MM.1S (cell line): Measurements from ENCODE around the gene ZFHX3.
"Not testable (repeated sequence)": the region's sequence is repeated elsewhere in the genome, so short reads cannot be mapped to it uniquely, and the experiment has no call there.

Source experiments
- DNase-seq: peaks from one replicate; pipeline ENCODE4 v3.0.0-alpha.2; 2015
- H2AFZ ChIP-seq: fragments of 300-600 bp; sonication (generic); 2 replicates; pipeline ENCODE4 v1.6.0; 2016; ENCODE audit warnings: antibody characterized with exemption, low read length
- H3F3A ChIP-seq: fragments of 300-600 bp; sonication (generic); 2 replicates; pipeline ENCODE4 v1.6.1; 2016; ENCODE audit warnings: mild to moderate bottlenecking, antibody characterized with exemption, low read length, moderate library complexity, mixed read lengths; ENCODE audit not compliant: insufficient read depth
- H3K27ac ChIP-seq: fragments of 300-600 bp; sonication (generic); 2 replicates; pipeline ENCODE4 v1.5.1; 2016; ENCODE audit warnings: mild to moderate bottlenecking, low read length
- H3K27me3 ChIP-seq: fragments of 300-600 bp; sonication (generic); replicated peaks from 2 replicates; pipeline ENCODE4 v1.6.0; 2016; ENCODE audit warnings: low read length; ENCODE audit not compliant: insufficient read depth
- H3K36me3 ChIP-seq: fragments of 300-600 bp; sonication (generic); replicated peaks from 2 replicates; pipeline ENCODE4 v1.6.1; 2016; ENCODE audit warnings: mild to moderate bottlenecking, low read length, mixed read lengths; ENCODE audit not compliant: insufficient read depth
- H3K4me1 ChIP-seq: fragments of 300-600 bp; sonication (generic); 2 replicates; pipeline ENCODE4 v1.6.1; 2016; ENCODE audit warnings: low read length, mixed read lengths
- H3K4me2 ChIP-seq: fragments of 300-600 bp; sonication (generic); 2 replicates; pipeline ENCODE4 v1.6.0; 2016; ENCODE audit warnings: low read depth, low read length
- H3K4me3 ChIP-seq: fragments of 300-600 bp; sonication (generic); 2 replicates; pipeline ENCODE4 v1.5.1; 2016; ENCODE audit warnings: low read length, mixed read lengths
- H3K79me2 ChIP-seq: fragments of 300-600 bp; sonication (generic); 2 replicates; pipeline ENCODE4 v1.6.1; 2016; ENCODE audit warnings: mixed run types, low read length, mixed read lengths
- H3K9ac ChIP-seq: fragments of 300-600 bp; sonication (generic); 2 replicates; pipeline ENCODE4 v1.6.1; 2016; ENCODE audit warnings: low read length, mixed read lengths
- H3K9me2 ChIP-seq: fragments of 300-600 bp; sonication (generic); replicated peaks from 2 replicates; pipeline ENCODE4 v1.6.1; 2016; ENCODE audit warnings: mild to moderate bottlenecking, low read length, mixed read lengths; ENCODE audit not compliant: insufficient read depth
- H3K9me3 ChIP-seq: fragments of 300-600 bp; sonication (generic); replicated peaks from 2 replicates; pipeline ENCODE4 v1.6.1; 2016; ENCODE audit warnings: mild to moderate bottlenecking, low read length, mixed read lengths; ENCODE audit not compliant: insufficient read depth
- H4K20me1 ChIP-seq: fragments of 300-600 bp; sonication (generic); 2 replicates; pipeline ENCODE4 v1.6.1; 2016; ENCODE audit warnings: mild to moderate bottlenecking, low read length, moderate library complexity, mixed read lengths; ENCODE audit not compliant: insufficient read depth
- EZH2 ChIP-seq: fragments of 300-600 bp; sonication (generic); optimal IDR thresholded peaks from 2 replicates; pipeline ENCODE3; 2017; ENCODE audit warnings: low read depth, mild to moderate bottlenecking, antibody characterized with exemption, low read length, mixed read lengths
- EZH2phosphoT487 ChIP-seq: fragments of 300-600 bp; sonication (generic); IDR thresholded peaks from 2 replicates; pipeline ENCODE4 v1.6.1; 2018; ENCODE audit warnings: antibody characterized with exemption, low read length
- TF ChIP-seq, protein P1 (sequence below): fragments of 300-600 bp; sonication (generic); IDR thresholded peaks from 2 replicates; pipeline ENCODE4 v1.5.1; 2016; ENCODE audit warnings: antibody characterized with exemption, low read length, mixed read lengths

ZFHX3 gene

DNA sequence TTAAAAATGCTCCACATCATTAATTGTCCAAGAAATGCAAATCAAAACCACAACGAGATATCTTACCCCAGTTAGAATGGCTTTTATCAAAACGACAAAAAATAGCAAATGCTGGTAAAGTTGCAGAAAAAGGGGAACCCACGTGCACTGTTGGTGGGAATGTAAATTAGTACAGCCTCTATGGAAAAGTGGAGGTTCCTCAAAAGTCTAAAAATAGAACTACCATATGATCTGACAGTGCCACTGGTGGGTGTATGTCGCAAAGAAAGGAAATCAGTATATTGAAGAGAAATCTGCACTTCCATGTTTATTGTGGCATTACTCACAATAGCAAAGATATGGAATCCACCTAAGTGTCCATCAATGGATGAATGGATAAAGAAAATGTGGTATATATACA is 38.2 kb upstream of the ZFHX3 start:
- no peak for DNase-seq
- H3K79me2 ChIP-seq = no peaks in the 10 kb centered on the region
- H3K4me1 ChIP-seq = no peaks in the 10 kb centered on the region
- no peaks in the 10 kb centered on the region for H3K27me3 ChIP-seq
- H3K9me2 ChIP-seq = no peaks in the 10 kb centered on the region
- H3K4me2 ChIP-seq = no peak overlapping the region
- no peaks in the 10 kb centered on the region for H3K36me3 ChIP-seq
- TF ChIP-seq EZH2 (no peak), EZH2phosphoT487 (no peak)
- TF ChIP-seq, protein P1, sequence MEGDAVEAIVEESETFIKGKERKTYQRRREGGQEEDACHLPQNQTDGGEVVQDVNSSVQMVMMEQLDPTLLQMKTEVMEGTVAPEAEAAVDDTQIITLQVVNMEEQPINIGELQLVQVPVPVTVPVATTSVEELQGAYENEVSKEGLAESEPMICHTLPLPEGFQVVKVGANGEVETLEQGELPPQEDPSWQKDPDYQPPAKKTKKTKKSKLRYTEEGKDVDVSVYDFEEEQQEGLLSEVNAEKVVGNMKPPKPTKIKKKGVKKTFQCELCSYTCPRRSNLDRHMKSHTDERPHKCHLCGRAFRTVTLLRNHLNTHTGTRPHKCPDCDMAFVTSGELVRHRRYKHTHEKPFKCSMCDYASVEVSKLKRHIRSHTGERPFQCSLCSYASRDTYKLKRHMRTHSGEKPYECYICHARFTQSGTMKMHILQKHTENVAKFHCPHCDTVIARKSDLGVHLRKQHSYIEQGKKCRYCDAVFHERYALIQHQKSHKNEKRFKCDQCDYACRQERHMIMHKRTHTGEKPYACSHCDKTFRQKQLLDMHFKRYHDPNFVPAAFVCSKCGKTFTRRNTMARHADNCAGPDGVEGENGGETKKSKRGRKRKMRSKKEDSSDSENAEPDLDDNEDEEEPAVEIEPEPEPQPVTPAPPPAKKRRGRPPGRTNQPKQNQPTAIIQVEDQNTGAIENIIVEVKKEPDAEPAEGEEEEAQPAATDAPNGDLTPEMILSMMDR = no peak
- no peak overlapping the region for H3K27ac ChIP-seq
- no peak overlapping the region for H3K9ac ChIP-seq
- no peaks in the 10 kb centered on the region for H3F3A ChIP-seq
- no peaks in the 10 kb centered on the region for H3K9me3 ChIP-seq
- no peak overlapping the region for H3K4me3 ChIP-seq
- no peaks in the 10 kb centered on the region for H4K20me1 ChIP-seq
- no peak overlapping the region for H2AFZ ChIP-seq

DNA sequence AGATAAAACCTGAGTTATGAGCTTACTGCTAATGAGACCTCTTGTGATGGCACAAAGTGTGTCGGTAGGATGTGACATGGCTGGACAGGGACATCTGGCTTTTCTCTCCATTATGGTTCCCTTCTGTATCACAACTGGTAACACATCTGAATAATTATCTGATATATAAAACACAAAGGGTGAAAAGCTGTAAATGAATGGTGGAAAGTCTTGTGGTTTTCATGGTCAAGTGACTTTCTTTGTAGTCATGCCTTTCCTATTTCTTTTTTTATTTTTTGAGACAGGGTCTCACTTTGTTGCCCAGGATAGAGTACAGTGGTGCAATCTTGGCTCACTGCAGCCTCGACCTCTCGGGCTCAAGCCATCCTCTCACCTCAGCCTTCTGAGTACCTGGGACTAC is 35.3 kb upstream of the ZFHX3 start:
- no peak for TF ChIP-seq EZH2phosphoT487
- no peak overlapping the region for H3K4me3 ChIP-seq
- H3K27me3 ChIP-seq = no peaks in the 10 kb centered on the region
- H4K20me1 ChIP-seq = no peaks in the 10 kb centered on the region
- H3K36me3 ChIP-seq = no peaks in the 10 kb centered on the region
- H3K27ac ChIP-seq = no peak overlapping the region
- no peaks in the 10 kb centered on the region for H3K79me2 ChIP-seq
- DNase-seq = no peak
- no peak overlapping the region for H3K4me2 ChIP-seq
- no peak overlapping the region for H2AFZ ChIP-seq
- no peaks in the 10 kb centered on the region for H3K9me3 ChIP-seq
- no peak overlapping the region for H3K9ac ChIP-seq
- H3K9me2 ChIP-seq = no peaks in the 10 kb centered on the region
- no peaks in the 10 kb centered on the region for H3F3A ChIP-seq
- H3K4me1 ChIP-seq = no peaks in the 10 kb centered on the region

DNA sequence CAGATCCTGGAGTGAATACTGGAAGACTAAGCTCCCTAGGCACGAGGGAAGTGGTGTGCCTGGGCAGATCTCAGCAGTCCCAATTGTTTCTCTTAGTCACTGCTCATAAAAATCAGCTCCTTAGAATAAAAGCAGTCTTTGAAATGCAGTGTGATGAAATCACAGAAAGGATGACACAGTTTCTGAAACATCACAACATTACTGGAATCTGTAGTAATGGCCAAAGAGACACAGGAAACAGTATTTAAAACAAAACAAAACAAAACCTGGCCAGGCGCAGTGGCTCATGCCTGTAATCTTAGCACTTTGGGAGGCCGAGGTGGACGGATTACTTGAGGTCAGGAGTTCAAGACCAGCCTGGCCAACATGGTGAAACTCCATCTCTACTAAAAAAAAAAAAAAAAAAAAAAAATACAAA is 34.7 kb upstream of the ZFHX3 start:
- H3K4me2 ChIP-seq, H3K9me2 ChIP-seq, H3K36me3 ChIP-seq, H3K4me3 ChIP-seq, H3K4me1 ChIP-seq, H3K79me2 ChIP-seq, H3K27me3 ChIP-seq, H3K9me3 ChIP-seq, H3F3A ChIP-seq, H3K27ac ChIP-seq, H4K20me1 ChIP-seq, DNase-seq, H3K9ac ChIP-seq, H2AFZ ChIP-seq: not testable (repeated sequence)

DNA sequence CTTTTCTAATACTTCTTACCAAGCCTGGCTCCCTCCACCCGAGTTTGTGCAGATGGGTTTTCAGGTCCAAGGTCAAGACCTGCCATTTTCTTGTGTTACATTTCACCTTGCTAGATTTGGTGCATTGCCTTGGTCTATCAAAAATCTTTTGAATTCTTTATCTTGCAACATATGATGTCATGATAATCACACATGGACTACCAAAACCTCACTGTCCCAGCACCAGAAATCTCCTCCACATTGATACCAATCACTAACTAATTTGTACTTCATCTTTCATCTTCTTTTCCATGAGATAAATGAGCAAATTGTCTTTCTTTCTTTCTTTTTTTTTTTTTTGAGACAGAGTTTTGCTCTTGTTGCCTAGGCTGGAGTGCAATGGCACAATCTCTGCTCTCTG is 33.0 kb upstream of the ZFHX3 start:
- Histone ChIP-seq H4K20me1 (no peaks in the 10 kb centered on the region), H3K27ac (no peak overlapping the region), H3K27me3 (no peaks in the 10 kb centered on the region), H3K4me1 (no peaks in the 10 kb centered on the region), H3K4me3 (no peak overlapping the region), H3K9ac (no peak overlapping the region), H3F3A (no peaks in the 10 kb centered on the region), H3K9me2 (no peaks in the 10 kb centered on the region), H3K4me2 (no peak overlapping the region), H3K9me3 (no peaks in the 10 kb centered on the region), H3K79me2 (no peaks in the 10 kb centered on the region), H2AFZ (no peak overlapping the region), H3K36me3 (no peaks in the 10 kb centered on the region)
- DNase-seq = no peak
- TF ChIP-seq, protein P1 = no peak
- TF ChIP-seq EZH2phosphoT487 (no peak), EZH2 (no peak)
